K562 (cell line): ENCODE results near the gene ANKRD24. TPM values are rescaled to one million over a fixed set of nuclear protein-coding genes. Genes with fewer than 3 reads are reported as not detected.

Experiments
- CBFA2T2 ChIP-seq: fragments of 450-650 bp; conservative IDR thresholded peaks from 2 replicates; pipeline ENCODE4 v1.6.1; 2017; ENCODE audit warnings: mild to moderate bottlenecking
- CHAMP1 ChIP-seq: fragments of 450-650 bp; IDR thresholded peaks from 2 replicates; pipeline ENCODE4 v1.6.1; 2016; ENCODE audit warnings: mild to moderate bottlenecking
- CLOCK ChIP-seq: fragments of 250-450 bp; sonication (Bioruptor Pico); IDR thresholded peaks from 2 replicates; pipeline ENCODE4 v1.4.0; 2020; ENCODE audit warnings: mild to moderate bottlenecking, moderate library complexity, borderline replicate concordance
- ILF3 ChIP-seq: fragments of 450-650 bp; IDR thresholded peaks from 2 replicates; pipeline ENCODE4 v1.6.1; 2018; ENCODE audit warnings: antibody characterized with exemption, mild to moderate bottlenecking, moderate library complexity, borderline replicate concordance
- LARP7 ChIP-seq: fragments of 450-650 bp; IDR thresholded peaks from 2 replicates; pipeline ENCODE4 v1.6.1; 2016
- MBD1 ChIP-seq: fragments of 250-450 bp; sonication (Bioruptor Pico); IDR thresholded peaks from 2 replicates; pipeline ENCODE4 v1.8.0; 2022; ENCODE audit warnings: inconsistent platforms
- MTA1 ChIP-seq: fragments of 450-650 bp; IDR thresholded peaks from 2 replicates; pipeline ENCODE4 v1.6.1; 2017; ENCODE audit warnings: borderline replicate concordance
- RNF219 ChIP-seq: fragments of 250-450 bp; sonication (Bioruptor Pico); IDR thresholded peaks from 2 replicates; pipeline ENCODE4 v1.5.0; 2022; ENCODE audit warnings: mild to moderate bottlenecking
- SMAD3 ChIP-seq: fragments of 450-650 bp; formaldehyde crosslinking; conservative IDR thresholded peaks from 2 replicates; pipeline ENCODE4 v1.4.0; 2020; ENCODE audit warnings: mild to moderate bottlenecking
- ZFP36 ChIP-seq: fragments of 150-350 bp; IDR thresholded peaks from 2 replicates; pipeline ENCODE4 v1.6.1; 2018; ENCODE audit warnings: low read length, low read depth; ENCODE audit not compliant: partially characterized antibody
- ZNF12 ChIP-seq: sonication (generic); formaldehyde crosslinking; IDR thresholded peaks from 2 replicates; pipeline ENCODE4 v1.4.0; 2020; ENCODE audit warnings: mild to moderate bottlenecking, missing genetic modification reagents
- ZNF609 ChIP-seq: sonication (generic); formaldehyde crosslinking; IDR thresholded peaks from 2 replicates; pipeline ENCODE4 v1.8.1; 2023; ENCODE audit warnings: missing genetic modification reagents, mild to moderate bottlenecking, borderline replicate concordance
- polyA plus RNA-seq, 8 experiments: library from polyadenylated mRNA; depleted of rRNA in 4 of 8; stranded (reverse) in 5 of 8; unstranded in 3 of 8; fragments of >200 nt; fragmentation: Nextera tagmentation in 2 of 8; fragmentation: Illumina TruSeq in 1 of 8; extraction: Ambion mirVana in 2 of 8; extraction: Trizol in 1 of 8; gene quantifications; 2 replicates each; pipeline versions ENCODE4 v1.2.1 to v1.2.3, GENCODE V29; 2011 to 2014; ENCODE audit warnings: inconsistent platforms in 1 of 8, missing spikeins in 1 of 8
- total RNA-seq, 7 experiments: library from RNA; depleted of rRNA in 6 of 7; stranded (reverse); fragments of >200 nt in 6 of 7; fragmentation: Illumina TruSeq in 2 of 7; extraction: Trizol in 2 of 7; gene quantifications; 2 replicates each; pipeline versions ENCODE4 v1.2.1 to v1.2.3, GENCODE V29; 2011 to 2021; ENCODE audit warnings: low replicate concordance in 1 of 7

The ANKRD24 gene
- total and polyA plus RNA-seq, 9 of the 15 experiments (the other 6 are each of a cell fraction or from before 2014, with no cell fraction given), result 0.07 to 0.12 (median 0.09) TPM; not detected in 5

GRCh38 chr19:4172861-4173473, 9.5 kb upstream of the ANKRD24 start (continued):
- no peak for TF ChIP-seq CLOCK (CRISPR knock-in tag)
- TF ChIP-seq MBD1 (CRISPR knock-in tag), result no peak
- no peak for TF ChIP-seq RNF219 (CRISPR knock-in tag)
- TF ChIP-seq SMAD3 (CRISPR knock-in tag), result no peak
- no peak for TF ChIP-seq ILF3
- peak; percentile 58; the same call in 1 of the 2 replicates for TF ChIP-seq ZNF12 (CRISPR knock-in tag)
- no peak for TF ChIP-seq MTA1
- TF ChIP-seq LARP7, result no peak
- TF ChIP-seq ZNF609 (CRISPR knock-in tag), result no peak
- no peak for TF ChIP-seq ZFP36
- TF ChIP-seq CBFA2T2, result no peak
- no peak for TF ChIP-seq CHAMP1
